Stomach smooth muscle (tissue), 2 donors: ENCODE data around the gene SCRN1.
"Not testable (repeated sequence)": the region's sequence is repeated elsewhere in the genome, so short reads cannot be mapped to it uniquely, and the experiment has no call there.

Source experiments
- H3K27ac ChIP-seq: one replicate; pipeline ENCODE4 v1.7.0; 2013; ENCODE audit warnings: mild to moderate bottlenecking, low read length, inconsistent platforms
- H3K27me3 ChIP-seq, 2 donors: one replicate each; pipeline ENCODE4 v1.7.0; 2013; ENCODE audit warnings: low read length in 2 of 2; ENCODE audit not compliant: insufficient read depth in 2 of 2, control insufficient read depth in 1 of 2
- H3K36me3 ChIP-seq, 2 donors: one replicate each; pipeline ENCODE4 v1.7.0; 2013; ENCODE audit warnings: low read length in 2 of 2; ENCODE audit not compliant: control insufficient read depth in 2 of 2, insufficient read depth in 2 of 2
- H3K4me1 ChIP-seq: one replicate; pipeline ENCODE4 v1.7.0; 2013; ENCODE audit warnings: low read length; ENCODE audit not compliant: control insufficient read depth, insufficient read depth
- H3K4me3 ChIP-seq, 2 donors: one replicate each; pipeline ENCODE4 v1.7.0; 2013; ENCODE audit warnings: low read length in 2 of 2
- H3K9ac ChIP-seq, 2 donors: one replicate each; pipeline ENCODE4 v1.7.0; 2013; ENCODE audit warnings: low read length in 2 of 2, mild to moderate bottlenecking in 1 of 2
- H3K9me3 ChIP-seq, 2 donors: one replicate each; pipeline ENCODE4 v1.7.0; 2013; ENCODE audit warnings: low read length in 2 of 2; ENCODE audit not compliant: control insufficient read depth in 2 of 2
- donor health status: healthy.
- donor health status: Pancreatic carcinoma.

Gene SCRN1

GRCh38 chr7:29891766-29892165 lies 97.8 kb downstream of the SCRN1 start:
- Histone ChIP-seq H3K27ac (no peak overlapping the region), H3K4me1 (peaks cover 17% of the 10 kb centered on the region), H3K9ac (no peak overlapping the region), H3K9me3 (no peaks in the 10 kb centered on the region), H3K4me3 (no peak overlapping the region), H3K27me3 (no peaks in the 10 kb centered on the region), H3K36me3 (no peaks in the 10 kb centered on the region)

GRCh38 chr7:29890786-29891185 lies 98.8 kb downstream of the SCRN1 start:
- not testable (repeated sequence) for H3K4me3 ChIP-seq, H3K27ac ChIP-seq, H3K27me3 ChIP-seq, H3K9ac ChIP-seq, H3K9me3 ChIP-seq, H3K36me3 ChIP-seq
- H3K4me1 ChIP-seq, result peaks cover 17% of the 10 kb centered on the region

DNA sequence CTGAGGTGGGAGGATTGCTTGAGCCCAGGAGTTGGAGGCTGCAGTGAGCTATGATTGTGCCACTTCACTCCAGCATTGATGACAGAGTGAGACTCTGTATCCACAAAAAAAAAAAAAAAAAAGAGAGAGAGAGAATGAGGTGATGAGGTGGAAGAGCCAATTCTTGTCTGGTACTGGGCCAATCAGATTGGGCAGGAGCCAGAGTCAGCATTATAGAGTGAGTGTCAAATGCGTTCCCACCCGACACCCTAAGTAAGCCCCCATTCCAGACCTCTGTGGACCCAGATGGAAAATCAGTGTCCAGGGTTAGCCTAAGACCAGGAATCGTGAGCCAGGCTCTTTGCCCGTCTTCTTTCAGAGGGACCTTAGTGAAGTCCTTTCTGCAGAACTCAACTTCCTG lies 99.3 kb downstream of the SCRN1 start:
- Histone ChIP-seq H3K9me3 (no peaks in the 10 kb centered on the region), H3K27ac (no peak overlapping the region), H3K36me3 (no peaks in the 10 kb centered on the region), H3K27me3 (no peaks in the 10 kb centered on the region), H3K4me1 (peaks cover 17% of the 10 kb centered on the region), H3K9ac (no peak overlapping the region), H3K4me3 (no peak overlapping the region)

DNA sequence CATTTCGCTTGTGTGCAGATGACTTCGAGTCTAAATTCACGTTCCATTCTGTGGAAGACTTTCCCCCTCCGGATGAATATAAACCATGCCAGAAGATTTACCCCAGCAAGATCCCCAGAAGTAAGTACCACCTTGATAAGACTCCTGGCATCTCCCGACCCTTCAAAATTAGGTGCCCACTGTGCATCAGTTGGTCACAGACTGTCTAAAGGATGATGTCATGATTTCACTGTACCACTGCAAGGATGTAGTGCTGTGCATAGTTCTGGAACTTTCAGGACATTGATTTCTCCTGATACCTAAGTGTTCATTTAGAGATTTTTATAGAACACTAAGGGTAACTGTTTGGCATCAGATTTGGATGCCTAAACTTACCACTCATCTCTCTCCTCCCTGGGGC lies 100.3 kb downstream of the SCRN1 start:
- Histone ChIP-seq H3K9me3 (no peaks in the 10 kb centered on the region), H3K4me1 (peaks cover 12% of the 10 kb centered on the region), H3K36me3 (no peaks in the 10 kb centered on the region), H3K27me3 (no peaks in the 10 kb centered on the region), H3K27ac (no peak overlapping the region), H3K9ac (no peak overlapping the region), H3K4me3 (no peak overlapping the region)

- H3K9me3 ChIP-seq, result no peaks in the 10 kb centered on the region
- H3K4me3 ChIP-seq, result no peak overlapping the region
- H3K27me3 ChIP-seq, result peaks cover 2 to 6% of the 10 kb centered on the region in 2 donors
- H3K4me1 ChIP-seq, result peaks cover 11% of the 10 kb centered on the region
- H3K36me3 ChIP-seq, result no peaks in the 10 kb centered on the region
- no peak overlapping the region for H3K9ac ChIP-seq
- H3K27ac ChIP-seq, result no peak overlapping the region
These were observed 101.6 kb downstream of the SCRN1 start for GRCh38 chr7:29888006-29888405.

DNA sequence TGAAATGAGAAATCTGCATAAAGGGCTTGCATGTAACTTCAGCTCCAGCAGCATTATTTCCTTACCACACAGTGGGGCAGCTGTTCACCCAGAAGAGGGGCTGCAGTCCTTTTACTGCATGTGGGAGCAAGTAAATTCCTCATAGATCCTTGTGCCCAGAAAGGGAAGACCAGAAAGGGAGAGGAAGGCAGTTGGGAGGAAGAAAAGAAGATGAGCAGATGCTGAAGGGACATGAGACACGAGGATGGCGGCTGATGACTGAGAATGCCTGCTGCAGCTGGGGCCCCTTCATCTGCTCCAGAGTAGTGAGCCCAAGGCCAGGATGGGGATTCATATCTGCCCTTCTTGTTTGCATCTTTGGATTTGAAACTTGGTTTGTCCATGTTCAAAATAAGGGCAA lies 102.8 kb downstream of the SCRN1 start:
- Histone ChIP-seq H3K4me1 (peaks cover 11% of the 10 kb centered on the region), H3K9me3 (no peaks in the 10 kb centered on the region), H3K27ac (no peak overlapping the region), H3K9ac (no peak overlapping the region), H3K36me3 (no peaks in the 10 kb centered on the region), H3K27me3 (peaks cover 2 to 8% of the 10 kb centered on the region in 2 donors), H3K4me3 (no peak overlapping the region)

DNA sequence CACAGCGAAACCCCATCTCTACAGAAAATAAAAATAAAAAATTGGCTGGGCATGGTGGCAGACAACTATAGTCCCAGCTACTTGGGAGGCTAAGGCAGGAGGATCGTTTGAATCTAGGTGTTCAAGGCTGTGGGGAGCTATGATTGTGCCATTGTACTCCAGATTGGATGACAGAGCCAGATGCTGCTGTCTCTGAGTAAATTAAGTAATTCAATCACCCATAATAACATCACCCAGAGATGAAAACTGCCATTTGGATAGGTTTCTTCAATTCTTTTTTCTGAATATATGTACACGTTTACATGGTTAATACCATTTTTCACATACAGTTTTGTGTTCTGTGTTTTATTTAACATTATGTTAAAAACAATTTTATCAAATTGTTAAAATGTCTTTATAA lies 104.0 kb downstream of the SCRN1 start:
- Histone ChIP-seq H3K27me3 (peaks cover 2 to 8% of the 10 kb centered on the region in 2 donors), H3K4me1 (peaks cover 11% of the 10 kb centered on the region), H3K9ac (no peak overlapping the region), H3K9me3 (no peaks in the 10 kb centered on the region), H3K36me3 (no peaks in the 10 kb centered on the region), H3K4me3 (no peak overlapping the region), H3K27ac (no peak overlapping the region)

DNA sequence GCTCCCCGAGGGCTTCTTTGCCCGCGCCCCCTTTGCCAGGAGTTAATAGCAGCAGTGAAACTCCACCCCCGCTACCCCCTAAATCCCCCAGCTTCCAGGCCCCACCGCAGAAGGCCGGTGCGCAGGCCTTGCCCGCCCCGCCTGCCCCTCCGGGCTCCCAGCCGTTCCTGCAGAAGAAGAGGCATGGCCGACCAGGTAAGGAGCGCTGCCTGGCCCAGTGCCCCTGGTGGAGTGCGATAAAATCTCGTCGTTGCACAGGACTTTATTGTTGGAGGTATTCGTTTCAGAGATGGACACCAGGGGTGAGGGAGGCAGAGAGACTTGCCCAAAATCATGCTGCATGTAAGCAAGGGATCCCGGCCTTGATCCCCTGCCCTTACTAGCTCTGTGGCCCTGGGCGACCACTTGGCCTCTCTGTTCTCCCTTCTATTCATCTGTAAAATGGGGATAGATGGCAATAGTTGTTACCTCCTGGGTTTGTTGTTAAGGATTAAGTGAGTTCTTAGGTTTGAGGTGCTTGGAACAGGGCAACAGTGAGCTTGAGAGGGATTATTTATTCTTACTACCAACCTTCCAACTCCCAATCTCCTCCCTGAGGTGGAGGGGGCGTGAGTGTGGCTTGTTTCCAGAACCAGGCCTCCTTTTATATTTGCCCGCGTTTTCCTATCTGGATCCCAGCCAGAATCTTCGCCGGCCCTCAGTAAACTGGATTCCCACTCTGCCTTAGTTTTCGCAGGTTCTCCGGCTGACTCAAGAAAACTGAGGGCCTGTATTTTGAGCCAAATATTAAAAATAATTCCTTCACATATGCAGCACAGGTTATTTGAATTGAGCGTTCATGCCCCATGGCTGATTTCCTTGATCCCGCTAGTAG lies 105.0 kb downstream of the SCRN1 start:
- no peaks in the 10 kb centered on the region for H3K36me3 ChIP-seq
- peaks cover 2 to 8% of the 10 kb centered on the region in 2 donors for H3K27me3 ChIP-seq
- H3K9ac ChIP-seq, result no peak overlapping the region
- H3K4me3 ChIP-seq, result peak overlapping the region in 1 of 2 donors; percentile 35
- H3K27ac ChIP-seq, result no peak overlapping the region
- H3K9me3 ChIP-seq, result no peaks in the 10 kb centered on the region
- H3K4me1 ChIP-seq, result peaks cover 11% of the 10 kb centered on the region

- Histone ChIP-seq H3K27ac (no peak overlapping the region), H3K27me3 (peaks cover 2 to 8% of the 10 kb centered on the region in 2 donors), H3K36me3 (no peaks in the 10 kb centered on the region), H3K4me3 (peak overlapping the region in 1 of 2 donors; percentile 29), H3K9me3 (no peaks in the 10 kb centered on the region), H3K9ac (no peak overlapping the region), H3K4me1 (peaks cover 7% of the 10 kb centered on the region)
These were observed 105.9 kb downstream of the SCRN1 start for GRCh38 chr7:29883462-29884398.

GRCh38 chr7:29882481-29882880 lies 107.1 kb downstream of the SCRN1 start:
- no peaks in the 10 kb centered on the region for H3K36me3 ChIP-seq
- H3K27ac ChIP-seq, result no peak overlapping the region
- no peak overlapping the region for H3K9ac ChIP-seq
- no peak overlapping the region for H3K4me3 ChIP-seq
- peaks cover 4% of the 10 kb centered on the region for H3K4me1 ChIP-seq
- no peaks in the 10 kb centered on the region for H3K9me3 ChIP-seq
- peaks cover 2 to 8% of the 10 kb centered on the region in 2 donors for H3K27me3 ChIP-seq
